HepG2 (cell line): ENCODE data around the gene LRIG3. TPM values are rescaled to one million over a fixed set of nuclear protein-coding genes. Genes with fewer than 3 reads are reported as not detected.

Experiments
- ATAC-seq: fragments of 200-7000 bp; cut with Tn5 transposase; 3 replicates; pipeline ENCODE4 v1.9.1; 2020; ENCODE audit warnings: mild to moderate bottlenecking, moderate library complexity
- BruUV-seq: library from RNA; stranded (reverse); fragments of 400-500 nt; replicated peaks from 2 replicates; lab custom pipeline; 2021; lab: Mats Ljungman, UMichigan
- CTCF ChIA-PET: fragments of 300-600 bp; formaldehyde crosslinking; extraction: SDS; loops from one replicate; lab custom pipeline; 2021; ENCODE audit warnings: low total read pairs, inconsistent platforms, low intra/inter-chr PET ratio; lab: Yijun Ruan, JAX
- POLR2A ChIA-PET: fragments of 350-600 bp; sonication (Branson Sonifier 250); formaldehyde crosslinking; loops from one replicate; lab custom pipeline; 2020; ENCODE audit warnings: antibody characterized with exemption, inconsistent platforms; lab: Yijun Ruan, JAX
- DNase-seq: peaks from one replicate; pipeline ENCODE4 v3.0.0-alpha.2; 2015; ENCODE audit warnings: low spot score
- FAIRE-seq: peaks from 3 replicates; lab custom pipeline; 2011; peaks lifted over from hg19 to GRCh38; lab: Jason Lieb, UNC
- H2AFZ ChIP-seq: one replicate; pipeline ENCODE4 v1.6.1; 2011; ENCODE audit warnings: low read length, inconsistent platforms
- H3K27ac ChIP-seq: fragments of 300-600 bp; 3 replicates; pipeline ENCODE4 v1.8.0; 2011; ENCODE audit warnings: mixed run types, mild to moderate bottlenecking, mixed read lengths, low read length, inconsistent platforms; ENCODE audit not compliant: insufficient read depth; ENCODE audit errors: extremely low read length
- H3K27me3 ChIP-seq, 2 experiments: fragments of 200-600 bp in 1 of 2; 2 replicates in 1 of 2; 3 replicates in 1 of 2; pipeline versions ENCODE4 v1.6.0 to v1.8.0; 2011; ENCODE audit warnings: low read length in 2 of 2, mild to moderate bottlenecking in 2 of 2, moderate library complexity in 2 of 2, inconsistent platforms in 1 of 2; ENCODE audit not compliant: insufficient read depth in 2 of 2, control insufficient read depth in 1 of 2
- H3K36me3 ChIP-seq, 2 experiments: fragments of 200-600 bp in 1 of 2; replicated peaks in 1 of 2; 2 replicates in 1 of 2; 3 replicates in 1 of 2; pipeline versions ENCODE4 v1.5.1 to v1.8.0; 2011; ENCODE audit warnings: low read length in 2 of 2, inconsistent platforms in 1 of 2; ENCODE audit not compliant: insufficient read depth in 2 of 2, control insufficient read depth in 1 of 2
- H3K4me1 ChIP-seq: 2 replicates; pipeline ENCODE4 v1.5.1; 2012; ENCODE audit warnings: low read length, inconsistent platforms; ENCODE audit not compliant: insufficient read depth
- H3K4me2 ChIP-seq: 2 replicates; pipeline ENCODE4 v1.6.0; 2011; ENCODE audit warnings: low read depth, low read length, inconsistent platforms
- H3K4me3 ChIP-seq, 3 experiments: fragments of 200-600 bp in 1 of 3; sonication (generic), shearing (Covaris generic) in 1 of 3; replicated peaks in 1 of 3; 2 replicates each; pipeline ENCODE4 v1.5.1; 2011 to 2016; ENCODE audit warnings: low read length in 3 of 3, inconsistent platforms in 2 of 3, low read depth in 2 of 3, mild to moderate bottlenecking in 2 of 3, control low read depth in 1 of 3, mixed read lengths in 1 of 3; ENCODE audit not compliant: insufficient read depth in 1 of 3
- H3K79me2 ChIP-seq: one replicate; pipeline ENCODE4 v1.6.1; 2011; ENCODE audit warnings: low read length, inconsistent platforms; ENCODE audit not compliant: insufficient read depth
- H3K9ac ChIP-seq: 2 replicates; pipeline ENCODE4 v1.6.0; 2011; ENCODE audit warnings: mild to moderate bottlenecking, low read depth, low read length, inconsistent platforms; ENCODE audit not compliant: insufficient read depth
- H3K9me3 ChIP-seq: 2 replicates; pipeline ENCODE4 v1.5.1; 2012; ENCODE audit warnings: mild to moderate bottlenecking, low read length
- H4K20me1 ChIP-seq: 2 replicates; pipeline ENCODE4 v1.6.0; 2011; ENCODE audit warnings: inconsistent platforms, mild to moderate bottlenecking, low read length, moderate library complexity; ENCODE audit not compliant: insufficient read depth
- ATF5 ChIP-seq: sonication (generic); formaldehyde crosslinking; IDR thresholded peaks from 2 replicates; pipeline ENCODE4 v1.4.0; 2020; ENCODE audit warnings: mild to moderate bottlenecking, low read depth, missing genetic modification reagents
- FOXP4 ChIP-seq: sonication (generic); formaldehyde crosslinking; IDR thresholded peaks from 2 replicates; pipeline ENCODE4 v1.4.0; 2020; ENCODE audit warnings: missing genetic modification reagents
- MAFF ChIP-seq: IDR thresholded peaks from 2 replicates; pipeline ENCODE4 v1.6.1; 2011; ENCODE audit warnings: low read depth, low read length, improper control_type of control experiment
- MAFK ChIP-seq, 2 experiments: IDR thresholded peaks in 1 of 2; conservative IDR thresholded peaks in 1 of 2; 2 replicates each; pipeline ENCODE4 v1.6.1; 2011; ENCODE audit warnings: improper control_type of control experiment in 2 of 2, low read length in 2 of 2
- MED8 ChIP-seq: sonication (generic); formaldehyde crosslinking; IDR thresholded peaks from 2 replicates; pipeline ENCODE4 v1.8.1; 2023; ENCODE audit warnings: mild to moderate bottlenecking, missing genetic modification reagents; ENCODE audit not compliant: insufficient replicate concordance
- NFE2L2 ChIP-seq: fragments of 150-350 bp; IDR thresholded peaks from 2 replicates; pipeline ENCODE4 v1.6.1; 2014; ENCODE audit warnings: low read length
- SRF ChIP-seq: IDR thresholded peaks from 2 replicates; pipeline ENCODE4 v1.6.1; 2011; ENCODE audit warnings: mild to moderate bottlenecking, low read depth, low read length, moderate library complexity
- WGBS: methylation state at CpG from one replicate; pipeline ENCODE4 v1.1.6; 2017; ENCODE audit warnings: low lambda C conversion rate; 5-methylcytosine and 5-hydroxymethylcytosine counted together
- in situ Hi-C: cut with HindIII; loops from 2 replicates; pipeline ENCODE4 v1.10.0; 2017; ENCODE audit warnings: low pct_unique_long_range_greater_than_20kb; ENCODE audit not compliant: extremely low pct_ligation_motif_present
- intact Hi-C: fragments of 100-400 bp; cut with micrococcal nuclease; formaldehyde crosslinking; loops from one replicate; pipeline ENCODE4 v1.10.0; 2022; ENCODE audit not compliant: unreplicated experiment
- polyA plus RNA-seq, 8 experiments: library from polyadenylated mRNA; depleted of rRNA in 3 of 8; stranded (reverse) in 7 of 8; unstranded in 1 of 8; fragments of >200 nt; fragmentation: Illumina TruSeq in 4 of 8; extraction: Trizol in 4 of 8; gene quantifications; 2 replicates each; pipeline versions ENCODE4 v1.2.1 to v1.2.3, GENCODE V29; 2011 to 2016; ENCODE audit warnings: low read depth in 4 of 8, missing spikeins in 1 of 8, mixed read lengths in 1 of 8; ENCODE audit not compliant: insufficient read depth in 1 of 8
- total RNA-seq, 5 experiments: library from RNA; depleted of rRNA; stranded (reverse); fragments of >200 nt; fragmentation: Illumina TruSeq; extraction: Trizol; gene quantifications; 2 replicates each; pipeline ENCODE4 v1.2.3, GENCODE V29; 2016; ENCODE audit warnings: low read depth in 1 of 5
- TF ChIP-seq, protein P1 (sequence below): sonication (generic); formaldehyde crosslinking; IDR thresholded peaks from 2 replicates; pipeline ENCODE4 v1.5.0; 2020; ENCODE audit warnings: missing genetic modification reagents
- TF ChIP-seq, protein P2 (sequence below): sonication (generic); formaldehyde crosslinking; IDR thresholded peaks from 2 replicates; pipeline ENCODE4 v1.4.0; 2020; ENCODE audit warnings: missing genetic modification reagents
- TF ChIP-seq, protein P3 (sequence below): sonication (generic); formaldehyde crosslinking; conservative IDR thresholded peaks from 2 replicates; pipeline ENCODE4 v1.5.0; 2020; ENCODE audit warnings: missing genetic modification reagents

Gene LRIG3
- total and polyA plus RNA-seq, 2 of the 13 experiments (the other 11 are each of a cell fraction or from before 2014, with no cell fraction given): 7.7 to 17.4 TPM

GRCh38 chr12:58966939-58967338 is 46.6 kb upstream of the LRIG3 start:
- POLR2A ChIA-PET: no interaction called here
- intact Hi-C loops (no loop called here), in situ Hi-C loops (no loop called here)
- H3K4me2 ChIP-seq: no peak overlapping the region
- no peaks in the 10 kb centered on the region for H3K36me3 ChIP-seq
- no peaks in the 10 kb centered on the region for H3K9me3 ChIP-seq
- no TSS peak for BruUV-seq
- H3K79me2 ChIP-seq: no peaks in the 10 kb centered on the region
- FAIRE-seq (no peak), DNase-seq (no peak), ATAC-seq (no peak)
- H3K4me3 ChIP-seq: no peak overlapping the region
- no peak overlapping the region for H2AFZ ChIP-seq
- CTCF ChIA-PET: no interaction called here
- no peaks in the 10 kb centered on the region for H3K4me1 ChIP-seq
- H3K27ac ChIP-seq: no peak overlapping the region
- H3K9ac ChIP-seq: no peak overlapping the region
- no peaks in the 10 kb centered on the region for H4K20me1 ChIP-seq
- no peaks in the 10 kb centered on the region for H3K27me3 ChIP-seq
- TF ChIP-seq NFE2L2: peak; percentile 94
- TF ChIP-seq FOXP4: no peak
- peak; percentile 76 to 77 for TF ChIP-seq MAFK (conservative IDR thresholded peaks at IDR 0.05 in 1 of 2, IDR thresholded peaks at IDR 0.05 in 1 of 2; ENCODE audit: low read length in 2 of 2)
- peak; percentile 64 for TF ChIP-seq MAFF
- WGBS: 55% methylated on average over 2 of the region's 2 CpGs

- Histone ChIP-seq H3K9ac (no peak overlapping the region), H3K79me2 (no peaks in the 10 kb centered on the region), H3K36me3 (no peaks in the 10 kb centered on the region), H3K27ac (no peak overlapping the region), H3K27me3 (no peaks in the 10 kb centered on the region), H3K4me3 (no peak overlapping the region), H2AFZ (no peak overlapping the region), H3K4me2 (no peak overlapping the region), H3K9me3 (no peaks in the 10 kb centered on the region), H3K4me1 (no peaks in the 10 kb centered on the region), H4K20me1 (no peaks in the 10 kb centered on the region)
- in situ Hi-C loops (no loop called here), intact Hi-C loops (no loop called here)
- no TSS peak for BruUV-seq
- POLR2A ChIA-PET: no interaction called here
- no peak for FAIRE-seq
- ATAC-seq: no peak
- no peak for DNase-seq
- CTCF ChIA-PET: no interaction called here
- 75% methylated on average over 3 of the region's 3 CpGs for WGBS
- TF ChIP-seq, protein P1, sequence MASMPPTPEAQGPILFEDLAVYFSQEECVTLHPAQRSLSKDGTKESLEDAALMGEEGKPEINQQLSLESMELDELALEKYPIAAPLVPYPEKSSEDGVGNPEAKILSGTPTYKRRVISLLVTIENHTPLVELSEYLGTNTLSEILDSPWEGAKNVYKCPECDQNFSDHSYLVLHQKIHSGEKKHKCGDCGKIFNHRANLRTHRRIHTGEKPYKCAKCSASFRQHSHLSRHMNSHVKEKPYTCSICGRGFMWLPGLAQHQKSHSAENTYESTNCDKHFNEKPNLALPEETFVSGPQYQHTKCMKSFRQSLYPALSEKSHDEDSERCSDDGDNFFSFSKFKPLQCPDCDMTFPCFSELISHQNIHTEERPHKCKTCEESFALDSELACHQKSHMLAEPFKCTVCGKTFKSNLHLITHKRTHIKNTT (CRISPR knock-in tag): no peak
- TF ChIP-seq, protein P2, sequence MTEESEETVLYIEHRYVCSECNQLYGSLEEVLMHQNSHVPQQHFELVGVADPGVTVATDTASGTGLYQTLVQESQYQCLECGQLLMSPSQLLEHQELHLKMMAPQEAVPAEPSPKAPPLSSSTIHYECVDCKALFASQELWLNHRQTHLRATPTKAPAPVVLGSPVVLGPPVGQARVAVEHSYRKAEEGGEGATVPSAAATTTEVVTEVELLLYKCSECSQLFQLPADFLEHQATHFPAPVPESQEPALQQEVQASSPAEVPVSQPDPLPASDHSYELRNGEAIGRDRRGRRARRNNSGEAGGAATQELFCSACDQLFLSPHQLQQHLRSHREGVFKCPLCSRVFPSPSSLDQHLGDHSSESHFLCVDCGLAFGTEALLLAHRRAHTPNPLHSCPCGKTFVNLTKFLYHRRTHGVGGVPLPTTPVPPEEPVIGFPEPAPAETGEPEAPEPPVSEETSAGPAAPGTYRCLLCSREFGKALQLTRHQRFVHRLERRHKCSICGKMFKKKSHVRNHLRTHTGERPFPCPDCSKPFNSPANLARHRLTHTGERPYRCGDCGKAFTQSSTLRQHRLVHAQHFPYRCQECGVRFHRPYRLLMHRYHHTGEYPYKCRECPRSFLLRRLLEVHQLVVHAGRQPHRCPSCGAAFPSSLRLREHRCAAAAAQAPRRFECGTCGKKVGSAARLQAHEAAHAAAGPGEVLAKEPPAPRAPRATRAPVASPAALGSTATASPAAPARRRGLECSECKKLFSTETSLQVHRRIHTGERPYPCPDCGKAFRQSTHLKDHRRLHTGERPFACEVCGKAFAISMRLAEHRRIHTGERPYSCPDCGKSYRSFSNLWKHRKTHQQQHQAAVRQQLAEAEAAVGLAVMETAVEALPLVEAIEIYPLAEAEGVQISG (CRISPR knock-in tag): no peak
- TF ChIP-seq SRF: no peak
- no peak for TF ChIP-seq MED8 (CRISPR knock-in tag)
- TF ChIP-seq, protein P3, sequence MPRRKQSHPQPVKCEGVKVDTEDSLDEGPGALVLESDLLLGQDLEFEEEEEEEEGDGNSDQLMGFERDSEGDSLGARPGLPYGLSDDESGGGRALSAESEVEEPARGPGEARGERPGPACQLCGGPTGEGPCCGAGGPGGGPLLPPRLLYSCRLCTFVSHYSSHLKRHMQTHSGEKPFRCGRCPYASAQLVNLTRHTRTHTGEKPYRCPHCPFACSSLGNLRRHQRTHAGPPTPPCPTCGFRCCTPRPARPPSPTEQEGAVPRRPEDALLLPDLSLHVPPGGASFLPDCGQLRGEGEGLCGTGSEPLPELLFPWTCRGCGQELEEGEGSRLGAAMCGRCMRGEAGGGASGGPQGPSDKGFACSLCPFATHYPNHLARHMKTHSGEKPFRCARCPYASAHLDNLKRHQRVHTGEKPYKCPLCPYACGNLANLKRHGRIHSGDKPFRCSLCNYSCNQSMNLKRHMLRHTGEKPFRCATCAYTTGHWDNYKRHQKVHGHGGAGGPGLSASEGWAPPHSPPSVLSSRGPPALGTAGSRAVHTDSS: no peak
- no peak for TF ChIP-seq ATF5
Measured at GRCh38 chr12:58965568-58965967, 45.3 kb upstream of the LRIG3 start.
